HepG2 (cell line): ENCODE data around the gene CERS6. TPM values are rescaled to one million over a fixed set of nuclear protein-coding genes. Genes with fewer than 3 reads are reported as not detected.
A peak's percentile ranks its signal among the peaks of the same experiment; 100 is the strongest.

Experiments
- CEBPG ChIP-seq: IDR thresholded peaks from 2 replicates; pipeline ENCODE4 v1.6.1; 2016
- DPF2 ChIP-seq: sonication (generic); formaldehyde crosslinking; IDR thresholded peaks from 2 replicates; pipeline ENCODE4 v1.4.0; 2020; ENCODE audit warnings: mild to moderate bottlenecking, low read depth, missing genetic modification reagents, borderline replicate concordance
- ELF3 ChIP-seq: IDR thresholded peaks from 2 replicates; pipeline ENCODE4 v1.6.1; 2016; ENCODE audit warnings: missing genetic modification reagents, missing compliant biosample characterization
- FOXJ3 ChIP-seq: sonication (generic); formaldehyde crosslinking; IDR thresholded peaks from 2 replicates; pipeline ENCODE4 v1.4.0; 2020; ENCODE audit warnings: missing genetic modification reagents, mild to moderate bottlenecking, borderline replicate concordance
- FOXK1 ChIP-seq: sonication (generic); formaldehyde crosslinking; IDR thresholded peaks from 2 replicates; pipeline ENCODE4 v1.4.0; 2020; ENCODE audit warnings: low read depth, missing genetic modification reagents, borderline replicate concordance
- HMG20B ChIP-seq: conservative IDR thresholded peaks from 2 replicates; pipeline ENCODE4 v1.6.1; 2016; ENCODE audit warnings: missing genetic modification reagents, missing compliant biosample characterization
- HNF4G ChIP-seq, 2 experiments: sonication (generic) in 1 of 2; formaldehyde crosslinking in 1 of 2; IDR thresholded peaks; 2 replicates each; pipeline versions ENCODE4 v1.4.0 to v1.6.1; 2011 to 2020; ENCODE audit warnings: borderline replicate concordance in 2 of 2, low read depth in 2 of 2, mild to moderate bottlenecking in 2 of 2, low read length in 1 of 2, missing genetic modification reagents in 1 of 2, moderate library complexity in 1 of 2
- MED1 ChIP-seq: sonication (generic); formaldehyde crosslinking; IDR thresholded peaks from 2 replicates; pipeline ENCODE4 v1.4.0; 2020; ENCODE audit warnings: missing genetic modification reagents
- MYNN ChIP-seq: sonication (generic); formaldehyde crosslinking; IDR thresholded peaks from 2 replicates; pipeline ENCODE4 v1.4.0; 2020; ENCODE audit warnings: mild to moderate bottlenecking, low read depth, missing genetic modification reagents
- NCOR1 ChIP-seq: fragments of 200-600 bp; sonication (generic); IDR thresholded peaks from 2 replicates; pipeline ENCODE4 v1.7.0; 2017; ENCODE audit warnings: antibody characterized with exemption, low read length, borderline replicate concordance
- NR2F2 ChIP-seq: IDR thresholded peaks from 2 replicates; pipeline ENCODE4 v1.6.1; 2012; ENCODE audit warnings: low read depth, inconsistent platforms, borderline replicate concordance
- POLR2AphosphoS5 ChIP-seq: IDR thresholded peaks from 2 replicates; pipeline ENCODE4 v1.6.1; 2012; ENCODE audit warnings: low read depth, low read length
- SIX4 ChIP-seq: sonication (generic); formaldehyde crosslinking; IDR thresholded peaks from 2 replicates; pipeline ENCODE4 v1.4.0; 2020; ENCODE audit warnings: missing genetic modification reagents
- SRF ChIP-seq: IDR thresholded peaks from 2 replicates; pipeline ENCODE4 v1.6.1; 2011; ENCODE audit warnings: mild to moderate bottlenecking, low read depth, low read length, moderate library complexity
- THYN1 ChIP-seq: sonication (generic); formaldehyde crosslinking; IDR thresholded peaks from 2 replicates; pipeline ENCODE4 v1.8.1; 2023; ENCODE audit warnings: low read depth, mild to moderate bottlenecking, moderate library complexity, missing genetic modification reagents, borderline replicate concordance
- ZBTB3 ChIP-seq: sonication (generic); formaldehyde crosslinking; IDR thresholded peaks from 2 replicates; pipeline ENCODE4 v1.4.0; 2020; ENCODE audit warnings: low read depth, mild to moderate bottlenecking, moderate library complexity, missing genetic modification reagents, borderline replicate concordance
- ZBTB42 ChIP-seq: sonication (generic); formaldehyde crosslinking; IDR thresholded peaks from 2 replicates; pipeline ENCODE4 v1.5.0; 2020; ENCODE audit warnings: mild to moderate bottlenecking, missing genetic modification reagents
- ZMYM4 ChIP-seq: sonication (generic); formaldehyde crosslinking; IDR thresholded peaks from 2 replicates; pipeline ENCODE4 v1.8.1; 2023; ENCODE audit warnings: mild to moderate bottlenecking, missing genetic modification reagents
- ZNF256 ChIP-seq: sonication (generic); formaldehyde crosslinking; conservative IDR thresholded peaks from 2 replicates; pipeline ENCODE4 v1.4.0; 2020; ENCODE audit warnings: missing genetic modification reagents
- ZNF264 ChIP-seq: sonication (generic); formaldehyde crosslinking; IDR thresholded peaks from 2 replicates; pipeline ENCODE4 v1.4.0; 2020; ENCODE audit warnings: missing genetic modification reagents
- ZNF30 ChIP-seq: sonication (generic); formaldehyde crosslinking; IDR thresholded peaks from 2 replicates; pipeline ENCODE4 v1.5.0; 2020; ENCODE audit warnings: mild to moderate bottlenecking, missing genetic modification reagents
- ZNF326 ChIP-seq: sonication (generic); formaldehyde crosslinking; IDR thresholded peaks from 2 replicates; pipeline ENCODE4 v1.4.0; 2020; ENCODE audit warnings: missing genetic modification reagents, borderline replicate concordance
- ZNF331 ChIP-seq: sonication (generic); formaldehyde crosslinking; IDR thresholded peaks from 2 replicates; pipeline ENCODE4 v1.4.0; 2020; ENCODE audit warnings: missing genetic modification reagents
- ZNF34 ChIP-seq: sonication (generic); formaldehyde crosslinking; IDR thresholded peaks from 2 replicates; pipeline ENCODE4 v1.4.0; 2020; ENCODE audit warnings: mild to moderate bottlenecking, missing genetic modification reagents, borderline replicate concordance
- ZNF343 ChIP-seq: sonication (generic); formaldehyde crosslinking; IDR thresholded peaks from 2 replicates; pipeline ENCODE4 v1.4.0; 2020; ENCODE audit warnings: mild to moderate bottlenecking, missing genetic modification reagents
- ZNF619 ChIP-seq: sonication (generic); formaldehyde crosslinking; IDR thresholded peaks from 2 replicates; pipeline ENCODE4 v1.4.0; 2020; ENCODE audit warnings: mild to moderate bottlenecking, missing genetic modification reagents
- ZNF678 ChIP-seq: sonication (generic); formaldehyde crosslinking; IDR thresholded peaks from 2 replicates; pipeline ENCODE4 v1.4.0; 2020; ENCODE audit warnings: mild to moderate bottlenecking, missing genetic modification reagents
- ZNF850 ChIP-seq: sonication (generic); formaldehyde crosslinking; conservative IDR thresholded peaks from 2 replicates; pipeline ENCODE4 v1.9.0; 2021; ENCODE audit warnings: mild to moderate bottlenecking, missing genetic modification reagents
- polyA plus RNA-seq, 8 experiments: library from polyadenylated mRNA; depleted of rRNA in 3 of 8; stranded (reverse) in 7 of 8; unstranded in 1 of 8; fragments of >200 nt; fragmentation: Illumina TruSeq in 4 of 8; extraction: Trizol in 4 of 8; gene quantifications; 2 replicates each; pipeline versions ENCODE4 v1.2.1 to v1.2.3, GENCODE V29; 2011 to 2016; ENCODE audit warnings: low read depth in 4 of 8, missing spikeins in 1 of 8, mixed read lengths in 1 of 8; ENCODE audit not compliant: insufficient read depth in 1 of 8
- total RNA-seq, 5 experiments: library from RNA; depleted of rRNA; stranded (reverse); fragments of >200 nt; fragmentation: Illumina TruSeq; extraction: Trizol; gene quantifications; 2 replicates each; pipeline ENCODE4 v1.2.3, GENCODE V29; 2016; ENCODE audit warnings: low read depth in 1 of 5
- TF ChIP-seq, protein P1 (sequence below): sonication (generic); formaldehyde crosslinking; IDR thresholded peaks from 2 replicates; pipeline ENCODE4 v1.8.0; 2022; ENCODE audit warnings: low read depth, missing genetic modification reagents
- TF ChIP-seq, protein P2 (sequence below): sonication (generic); formaldehyde crosslinking; IDR thresholded peaks from 2 replicates; pipeline ENCODE4 v1.8.0; 2022; ENCODE audit warnings: mild to moderate bottlenecking, missing genetic modification reagents, moderate library complexity

The CERS6 gene
- total and polyA plus RNA-seq, 2 of the 13 experiments (the other 11 are each of a cell fraction or from before 2014, with no cell fraction given) = 10.1 to 20.3 TPM

DNA sequence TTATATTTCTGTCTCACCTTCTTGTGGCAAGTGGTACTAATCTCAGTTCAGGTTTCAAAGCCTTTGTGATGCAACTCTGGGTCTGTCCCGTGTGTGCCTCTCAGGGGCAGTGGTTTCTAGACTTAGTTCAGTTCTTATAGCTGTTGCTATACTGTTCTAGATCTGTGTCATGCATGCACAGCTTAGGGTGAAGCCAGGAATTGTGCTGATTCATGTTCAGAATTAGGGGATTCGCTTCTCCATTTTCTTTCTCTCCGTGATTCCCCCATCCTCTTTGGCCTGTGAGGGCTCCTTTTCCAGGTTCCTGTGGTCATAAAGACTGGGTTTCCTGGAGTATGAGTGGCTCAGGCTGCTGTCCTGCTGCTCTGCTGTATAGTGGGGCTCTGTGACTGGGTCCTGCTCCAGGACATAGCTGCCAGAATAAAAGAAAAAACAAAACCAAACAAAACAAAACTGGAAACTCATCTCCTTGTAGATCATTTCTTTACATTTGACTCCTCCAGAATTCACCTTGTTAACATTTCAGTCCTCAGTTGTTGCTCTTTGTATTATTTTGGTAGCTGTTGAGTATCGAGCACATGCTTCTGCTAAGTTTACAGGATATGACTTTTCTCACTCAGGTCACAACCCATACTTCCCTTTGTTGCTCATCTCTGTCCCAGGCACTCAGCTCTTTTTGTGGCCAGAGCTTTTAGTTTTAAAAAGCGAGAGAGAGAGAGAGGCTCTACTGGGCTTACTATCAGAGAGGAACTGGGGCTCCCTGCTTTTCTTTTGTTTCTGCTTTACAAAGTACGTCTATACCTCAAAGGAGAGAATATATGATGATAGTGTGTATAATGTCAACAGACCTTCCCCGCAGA lies 34.2 kb downstream of the CERS6 start (continued):
- peak; percentile 17; the same call in 1 of the 2 replicates for TF ChIP-seq MED1 (CRISPR knock-in tag)
- no peak for TF ChIP-seq MYNN
- TF ChIP-seq NR2F2 = no peak
- no peak for TF ChIP-seq ZBTB3 (CRISPR knock-in tag)
- no peak for TF ChIP-seq HNF4G (IDR thresholded peaks at IDR 0.05; ENCODE audit: borderline replicate concordance, low read depth, low read length)
- TF ChIP-seq HNF4G (CRISPR knock-in tag; IDR thresholded peaks at IDR 0.05; ENCODE audit: borderline replicate concordance, low read depth) = no peak
- peak; percentile 53; the same call in 1 of the 2 replicates for TF ChIP-seq ZNF331
- no peak for TF ChIP-seq NCOR1
- TF ChIP-seq FOXJ3 (CRISPR knock-in tag) = no peak
- peak; percentile 88; the same call in 1 of the 2 replicates for TF ChIP-seq SIX4 (CRISPR knock-in tag)
- TF ChIP-seq ZMYM4 = 0 out of 2 replicates have a peak, but pooled peaks have one; percentile 41
- no peak; the same call in 1 of the 2 replicates for TF ChIP-seq FOXK1 (CRISPR knock-in tag)
- TF ChIP-seq, protein P1, sequence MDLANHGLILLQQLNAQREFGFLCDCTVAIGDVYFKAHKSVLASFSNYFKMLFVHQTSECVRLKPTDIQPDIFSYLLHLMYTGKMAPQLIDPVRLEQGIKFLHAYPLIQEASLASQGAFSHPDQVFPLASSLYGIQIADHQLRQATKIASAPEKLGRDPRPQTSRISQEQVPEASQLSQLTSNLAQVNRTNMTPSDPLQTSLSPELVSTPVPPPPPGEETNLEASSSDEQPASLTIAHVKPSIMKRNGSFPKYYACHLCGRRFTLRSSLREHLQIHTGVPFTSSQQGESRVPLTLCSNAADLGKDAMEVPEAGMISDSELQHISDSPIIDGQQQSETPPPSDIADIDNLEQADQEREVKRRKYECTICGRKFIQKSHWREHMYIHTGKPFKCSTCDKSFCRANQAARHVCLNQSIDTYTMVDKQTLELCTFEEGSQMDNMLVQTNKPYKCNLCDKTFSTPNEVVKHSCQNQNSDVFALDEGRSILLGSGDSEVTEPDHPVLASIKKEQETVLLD (CRISPR knock-in tag) = no peak
- TF ChIP-seq ZNF619 = no peak
- no peak for TF ChIP-seq ZNF326 (CRISPR knock-in tag)
- peak; percentile 90 for TF ChIP-seq CEBPG (CRISPR knock-in tag)
- no peak for TF ChIP-seq ELF3 (CRISPR knock-in tag)
- no peak for TF ChIP-seq HMG20B (CRISPR knock-in tag)
- TF ChIP-seq POLR2AphosphoS5 = no peak
- TF ChIP-seq ZNF343 = no peak
- TF ChIP-seq THYN1 = no peak
- no peak for TF ChIP-seq ZNF256
- no peak for TF ChIP-seq ZNF30 (CRISPR knock-in tag)
- no peak for TF ChIP-seq ZNF678
- TF ChIP-seq DPF2 (CRISPR knock-in tag) = no peak
- TF ChIP-seq ZNF850 = no peak
- no peak for TF ChIP-seq ZNF34
- TF ChIP-seq, protein P2, sequence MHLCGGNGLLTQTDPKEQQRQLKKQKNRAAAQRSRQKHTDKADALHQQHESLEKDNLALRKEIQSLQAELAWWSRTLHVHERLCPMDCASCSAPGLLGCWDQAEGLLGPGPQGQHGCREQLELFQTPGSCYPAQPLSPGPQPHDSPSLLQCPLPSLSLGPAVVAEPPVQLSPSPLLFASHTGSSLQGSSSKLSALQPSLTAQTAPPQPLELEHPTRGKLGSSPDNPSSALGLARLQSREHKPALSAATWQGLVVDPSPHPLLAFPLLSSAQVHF (CRISPR knock-in tag) = no peak
- TF ChIP-seq ZNF264 (CRISPR knock-in tag) = no peak
- no peak for TF ChIP-seq SRF
- no peak for TF ChIP-seq ZBTB42
